Ascending aorta (tissue), 2 donors: ENCODE results near the gene NELL2. TPM values are rescaled to one million over a fixed set of nuclear protein-coding genes. Genes with fewer than 3 reads are reported as not detected.
A peak's percentile ranks its signal among the peaks of the same experiment; 100 is the strongest.

Experiments used
- DNase-seq, 2 donors: peaks; one replicate each; pipeline ENCODE4 v3.0.0-alpha.2; 2019; ENCODE audit warnings: low spot score in 2 of 2
- H3K27ac ChIP-seq, 2 donors: fragments of 200-600 bp; sonication (generic); one replicate each; pipeline ENCODE4 v1.5.1; 2016 to 2017; ENCODE audit warnings: mild to moderate bottlenecking in 1 of 2
- H3K27me3 ChIP-seq: fragments of 200-600 bp; sonication (generic); one replicate; pipeline ENCODE4 v1.5.1; 2017
- H3K36me3 ChIP-seq, 2 donors: fragments of 200-600 bp; sonication (generic); one replicate each; pipeline ENCODE4 v1.5.1; 2016
- H3K4me1 ChIP-seq, 2 donors: fragments of 200-600 bp; sonication (generic); one replicate each; pipeline ENCODE4 v1.5.1; 2016 to 2017; ENCODE audit warnings: mild to moderate bottlenecking in 1 of 2
- H3K4me3 ChIP-seq, 2 donors: fragments of 200-600 bp; sonication (generic); one replicate each; pipeline ENCODE4 v1.5.1; 2016 to 2017; ENCODE audit warnings: mild to moderate bottlenecking in 1 of 2
- H3K9me3 ChIP-seq, 2 donors: fragments of 200-600 bp; sonication (generic); one replicate each; pipeline ENCODE4 v1.5.1; 2016
- intact Hi-C: fragments of 100-400 bp; cut with DNase I; formaldehyde crosslinking; loops from one replicate; pipeline ENCODE4 v1.15.1; 2023
- total RNA-seq: library from RNA; depleted of rRNA; stranded (reverse); fragments of >200 nt; gene quantifications from one replicate; pipeline ENCODE4 v1.1.0, GENCODE V29; 2016
- TF ChIP-seq, protein P1 (sequence below), 3 experiments: fragments of 200-600 bp in 2 of 3; fragments of 450-650 bp in 1 of 3; sonication (generic) in 2 of 3; IDR thresholded peaks; one replicate each; pipeline ENCODE4 v1.5.1; 2016 to 2019; ENCODE audit warnings: antibody characterized with exemption in 3 of 3, mild to moderate bottlenecking in 1 of 3, moderate library complexity in 1 of 3

The NELL2 gene
- total RNA-seq, 1 donor from 2014 or later = not detected

DNA sequence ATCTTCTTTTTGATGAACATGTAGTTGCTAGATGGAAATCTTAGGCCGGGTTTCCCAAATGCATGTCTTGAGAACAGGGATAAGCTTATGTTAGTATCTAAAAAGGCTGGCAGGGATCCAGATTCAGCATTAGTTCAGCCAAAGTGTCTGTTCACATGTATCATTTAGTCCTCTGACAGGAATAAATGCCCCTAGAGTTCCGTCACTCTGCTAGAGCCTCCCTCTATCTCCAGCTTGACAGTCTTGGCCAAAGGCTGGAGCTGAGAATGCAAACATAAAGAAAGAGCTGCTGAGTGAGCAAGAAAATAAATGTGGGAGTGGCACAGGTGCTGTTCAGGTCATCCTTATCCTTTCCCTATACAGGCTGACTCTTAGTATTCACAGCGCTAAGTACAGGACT, 13.8 kb upstream of the NELL2 start:
- Histone ChIP-seq H3K4me3 (no peak overlapping the region), H3K36me3 (no peaks in the 10 kb centered on the region), H3K4me1 (no peaks in the 10 kb centered on the region), H3K9me3 (no peaks in the 10 kb centered on the region), H3K27ac (no peak overlapping the region), H3K27me3 (no peaks in the 10 kb centered on the region)
- DNase-seq = no peak
- intact Hi-C loops = no loop called here
- TF ChIP-seq, protein P1, sequence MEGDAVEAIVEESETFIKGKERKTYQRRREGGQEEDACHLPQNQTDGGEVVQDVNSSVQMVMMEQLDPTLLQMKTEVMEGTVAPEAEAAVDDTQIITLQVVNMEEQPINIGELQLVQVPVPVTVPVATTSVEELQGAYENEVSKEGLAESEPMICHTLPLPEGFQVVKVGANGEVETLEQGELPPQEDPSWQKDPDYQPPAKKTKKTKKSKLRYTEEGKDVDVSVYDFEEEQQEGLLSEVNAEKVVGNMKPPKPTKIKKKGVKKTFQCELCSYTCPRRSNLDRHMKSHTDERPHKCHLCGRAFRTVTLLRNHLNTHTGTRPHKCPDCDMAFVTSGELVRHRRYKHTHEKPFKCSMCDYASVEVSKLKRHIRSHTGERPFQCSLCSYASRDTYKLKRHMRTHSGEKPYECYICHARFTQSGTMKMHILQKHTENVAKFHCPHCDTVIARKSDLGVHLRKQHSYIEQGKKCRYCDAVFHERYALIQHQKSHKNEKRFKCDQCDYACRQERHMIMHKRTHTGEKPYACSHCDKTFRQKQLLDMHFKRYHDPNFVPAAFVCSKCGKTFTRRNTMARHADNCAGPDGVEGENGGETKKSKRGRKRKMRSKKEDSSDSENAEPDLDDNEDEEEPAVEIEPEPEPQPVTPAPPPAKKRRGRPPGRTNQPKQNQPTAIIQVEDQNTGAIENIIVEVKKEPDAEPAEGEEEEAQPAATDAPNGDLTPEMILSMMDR (IDR thresholded peaks at IDR 0.05) = no peak

DNA sequence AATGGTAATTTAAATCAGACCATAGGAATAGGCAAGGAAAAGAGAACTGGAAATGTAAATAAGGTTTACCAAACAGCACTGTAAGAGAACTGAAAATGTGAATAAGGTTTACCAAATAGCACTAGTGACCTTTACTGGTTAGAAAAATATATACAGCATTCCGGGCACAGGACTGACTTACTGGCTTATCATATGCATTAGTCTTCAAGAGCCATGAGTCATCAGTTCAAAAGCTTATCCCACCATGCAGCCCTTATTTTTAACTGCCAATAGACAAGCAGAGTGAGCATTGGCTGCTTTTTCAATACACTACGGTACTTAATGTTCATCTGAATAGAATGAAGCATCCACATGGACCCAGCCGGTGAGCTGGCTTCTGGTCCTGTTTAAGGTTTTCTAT, 13.0 kb upstream of the NELL2 start:
- Histone ChIP-seq H3K27ac (no peak overlapping the region), H3K36me3 (no peaks in the 10 kb centered on the region), H3K9me3 (no peaks in the 10 kb centered on the region), H3K4me1 (no peaks in the 10 kb centered on the region), H3K4me3 (no peak overlapping the region), H3K27me3 (no peaks in the 10 kb centered on the region)
- intact Hi-C loops = no loop called here
- DNase-seq = no peak
- TF ChIP-seq, protein P1 (IDR thresholded peaks at IDR 0.05) = no peak

DNA sequence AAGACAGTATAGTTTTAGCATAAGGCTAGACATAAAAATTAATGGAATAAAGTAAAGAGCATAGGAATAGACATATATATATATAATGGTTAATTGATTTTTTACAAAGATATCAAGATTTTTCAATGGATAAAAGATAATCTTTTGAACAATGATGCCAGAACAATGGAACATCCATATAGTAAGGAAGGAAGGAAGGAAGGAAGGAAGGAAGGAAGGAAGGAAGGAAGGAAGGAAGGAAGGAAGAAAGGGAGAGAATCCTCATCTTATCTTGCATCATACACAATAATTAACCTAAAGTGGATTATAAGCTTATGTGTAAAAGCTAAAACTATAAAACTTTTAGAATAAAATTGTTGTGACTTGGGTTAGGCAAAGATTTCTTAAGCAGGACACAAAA, 9.8 kb upstream of the NELL2 start:
- TF ChIP-seq, protein P1 (IDR thresholded peaks at IDR 0.05) = no peak
- no peaks in the 10 kb centered on the region for H3K4me1 ChIP-seq
- H3K9me3 ChIP-seq = peaks cover 0 to 6% of the 10 kb centered on the region in 2 donors
- H3K27me3 ChIP-seq = no peaks in the 10 kb centered on the region
- no peak for DNase-seq
- H3K4me3 ChIP-seq = no peak overlapping the region
- no peak overlapping the region for H3K27ac ChIP-seq
- intact Hi-C loops = no loop called here
- no peaks in the 10 kb centered on the region for H3K36me3 ChIP-seq

DNA sequence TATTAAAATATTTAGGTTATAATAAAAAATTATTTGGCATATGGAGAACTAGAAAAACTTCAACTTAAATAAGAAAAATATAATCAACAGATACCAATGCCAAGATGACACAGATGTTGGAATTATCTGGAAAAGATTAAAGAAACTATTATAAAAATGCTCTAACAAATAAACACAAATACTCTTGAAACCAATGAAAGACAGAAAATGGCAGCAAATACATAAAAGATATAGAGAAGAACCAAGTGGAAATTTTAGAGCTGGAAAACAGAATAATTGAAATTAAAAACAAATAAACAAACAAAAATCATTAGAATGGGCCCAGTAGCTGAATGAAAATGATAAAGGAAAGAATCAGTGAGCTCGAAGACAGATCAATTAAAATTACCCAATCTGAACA, 5.1 kb upstream of the NELL2 start:
- Histone ChIP-seq H3K27ac (no peak overlapping the region), H3K9me3 (peaks cover 0 to 9% of the 10 kb centered on the region in 2 donors), H3K27me3 (no peaks in the 10 kb centered on the region), H3K4me3 (no peak overlapping the region), H3K4me1 (peaks cover 0 to 3% of the 10 kb centered on the region in 2 donors), H3K36me3 (no peaks in the 10 kb centered on the region)
- DNase-seq = no peak
- intact Hi-C loops = no loop called here
- TF ChIP-seq, protein P1 (IDR thresholded peaks at IDR 0.05) = no peak

DNA sequence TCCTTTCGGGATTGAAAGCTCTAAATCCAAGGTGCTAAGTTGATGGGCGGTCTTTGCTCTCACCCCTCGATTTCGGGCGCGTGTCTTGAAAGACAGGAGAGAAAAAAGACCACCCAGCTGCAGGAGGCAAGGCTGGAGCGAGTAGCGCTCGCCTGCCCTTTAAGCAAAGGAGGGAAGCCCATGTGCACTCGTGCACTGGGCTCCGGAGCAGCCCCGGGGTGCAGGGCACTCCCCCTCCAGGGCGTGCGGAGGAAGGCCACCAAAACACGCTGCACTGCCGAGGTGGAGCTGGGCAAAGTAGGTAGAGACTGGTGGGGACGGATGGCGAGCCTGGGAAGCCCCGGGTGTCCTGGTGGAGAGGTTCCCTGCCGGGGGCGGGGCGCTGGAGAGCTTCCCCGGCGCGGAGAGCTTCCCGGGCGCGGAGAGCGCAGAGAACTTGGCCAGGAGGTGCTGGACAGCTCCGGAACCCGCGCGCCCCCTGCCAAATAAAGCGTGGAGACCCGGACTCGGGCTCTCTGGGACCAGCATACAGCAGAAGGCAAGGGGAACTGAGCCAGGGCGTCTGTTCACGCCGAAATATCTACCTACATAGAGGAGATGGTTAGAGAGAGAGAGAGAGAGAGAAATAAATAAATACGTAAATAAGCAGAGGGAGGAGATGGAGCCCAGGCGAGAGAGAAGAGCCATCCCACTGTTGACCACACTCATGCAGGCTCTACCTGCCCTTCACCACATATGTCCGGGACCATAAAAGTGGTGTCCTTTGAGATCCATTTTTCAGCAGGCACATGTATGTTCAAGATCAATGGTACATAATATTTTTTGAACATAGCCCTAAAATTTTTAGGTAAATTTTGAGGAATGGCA, 662 bp upstream of the NELL2 start:
- TF ChIP-seq, protein P1 (IDR thresholded peaks at IDR 0.05) = no peak
- Histone ChIP-seq H3K4me3 (peak overlapping the region; percentile 65 to 73), H3K36me3 (no peaks in the 10 kb centered on the region), H3K27me3 (no peaks in the 10 kb centered on the region), H3K9me3 (peaks cover 0 to 9% of the 10 kb centered on the region in 2 donors), H3K27ac (no peak overlapping the region), H3K4me1 (peaks cover 0 to 3% of the 10 kb centered on the region in 2 donors)
- intact Hi-C loops = no loop called here
- no peak for DNase-seq
